Ovary (tissue), 3 donors: Measurements from ENCODE around the gene ZNF771.

Experiments used
- EP300 ChIP-seq: sonication (generic); formaldehyde crosslinking; IDR thresholded peaks from one replicate; pipeline ENCODE4 v1.6.1; 2017; ENCODE audit warnings: antibody characterized with exemption
- POLR2A ChIP-seq: fragments of 450-650 bp; IDR thresholded peaks from one replicate; pipeline ENCODE4 v1.6.1; 2017; ENCODE audit warnings: antibody characterized with exemption, mild to moderate bottlenecking, moderate library complexity
- TF ChIP-seq, protein P1 (sequence below), 3 donors: fragments of 450-650 bp in 2 of 3; fragments of 200-600 bp in 1 of 3; IDR thresholded peaks; one replicate each; pipeline versions ENCODE4 v1.5.1 to v1.8.0; 2016 to 2022; ENCODE audit warnings: antibody characterized with exemption in 3 of 3, mild to moderate bottlenecking in 1 of 3
- donor health status: DM: no; HTN: no; CAD: no.

DNA sequence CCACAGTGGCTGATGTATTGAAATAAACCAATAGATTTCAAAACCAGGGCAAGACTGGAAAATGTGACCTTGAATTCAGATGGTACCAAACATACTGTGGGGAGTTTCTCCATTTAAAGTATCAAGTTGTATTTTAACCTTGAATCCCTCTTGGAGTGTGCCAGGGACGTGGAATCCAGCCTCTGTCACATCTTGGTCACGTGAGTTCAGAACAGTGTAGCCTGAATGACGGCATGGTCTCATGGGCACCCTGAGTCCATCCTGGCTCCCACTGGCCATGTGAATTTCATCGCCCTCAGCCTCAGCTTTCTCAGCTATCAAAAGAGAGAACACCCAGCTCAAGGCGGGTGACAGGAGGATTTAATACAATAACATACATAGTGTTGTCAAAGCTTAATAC is 6.8 kb downstream of the ZNF771 start:
- TF ChIP-seq, protein P1, sequence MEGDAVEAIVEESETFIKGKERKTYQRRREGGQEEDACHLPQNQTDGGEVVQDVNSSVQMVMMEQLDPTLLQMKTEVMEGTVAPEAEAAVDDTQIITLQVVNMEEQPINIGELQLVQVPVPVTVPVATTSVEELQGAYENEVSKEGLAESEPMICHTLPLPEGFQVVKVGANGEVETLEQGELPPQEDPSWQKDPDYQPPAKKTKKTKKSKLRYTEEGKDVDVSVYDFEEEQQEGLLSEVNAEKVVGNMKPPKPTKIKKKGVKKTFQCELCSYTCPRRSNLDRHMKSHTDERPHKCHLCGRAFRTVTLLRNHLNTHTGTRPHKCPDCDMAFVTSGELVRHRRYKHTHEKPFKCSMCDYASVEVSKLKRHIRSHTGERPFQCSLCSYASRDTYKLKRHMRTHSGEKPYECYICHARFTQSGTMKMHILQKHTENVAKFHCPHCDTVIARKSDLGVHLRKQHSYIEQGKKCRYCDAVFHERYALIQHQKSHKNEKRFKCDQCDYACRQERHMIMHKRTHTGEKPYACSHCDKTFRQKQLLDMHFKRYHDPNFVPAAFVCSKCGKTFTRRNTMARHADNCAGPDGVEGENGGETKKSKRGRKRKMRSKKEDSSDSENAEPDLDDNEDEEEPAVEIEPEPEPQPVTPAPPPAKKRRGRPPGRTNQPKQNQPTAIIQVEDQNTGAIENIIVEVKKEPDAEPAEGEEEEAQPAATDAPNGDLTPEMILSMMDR (IDR thresholded peaks at IDR 0.05): no peak
- TF ChIP-seq POLR2A (no peak), EP300 (no peak)
